Head of caudate nucleus (tissue), 42 donors: ENCODE measurements around the gene PFN3.

ENCODE experiments used
- DNase-seq, 42 donors: peaks; one replicate each; pipeline versions ENCODE4 v3.0.0 to v3.0.0-alpha.2; 2020 to 2021; ENCODE audit warnings: mixed read lengths in 7 of 42
- intact Hi-C: fragments of 100-400 bp; cut with DNase I; formaldehyde crosslinking; loops from one replicate; pipeline ENCODE4 v1.15.0; 2022

PFN3 gene

DNA sequence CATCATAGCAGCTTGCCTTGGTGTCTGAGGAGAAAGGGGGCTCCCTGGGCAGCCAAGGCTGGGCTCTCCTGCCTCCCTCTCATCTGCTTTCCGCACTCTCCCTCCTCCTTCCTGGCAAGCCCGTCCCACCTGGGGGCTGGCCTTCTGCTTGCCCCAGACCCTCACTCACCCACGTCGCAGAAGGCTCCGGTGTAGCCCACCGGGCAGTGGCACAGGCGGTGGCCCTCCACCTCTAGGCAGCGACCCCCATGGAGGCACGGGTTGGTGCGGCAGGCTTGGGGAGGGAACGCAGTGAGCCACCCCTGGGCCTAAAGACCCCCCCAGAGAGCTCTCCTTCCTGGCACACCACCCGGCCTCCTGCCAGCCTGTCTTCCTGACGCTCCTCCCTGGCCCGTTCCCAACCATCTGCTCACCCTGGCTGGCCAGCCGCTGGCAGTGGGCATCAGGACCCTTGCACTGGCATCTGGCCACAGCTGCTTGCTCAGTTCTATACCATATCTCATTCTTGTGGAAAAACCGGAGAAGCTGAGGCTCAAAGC lies 4.2 kb upstream of the PFN3 start:
- intact Hi-C loops: loop anchor here (5.0 kb wide), 1 partner anchor 48 kb away; no protein-coding TSS in a partner anchor

DNA sequence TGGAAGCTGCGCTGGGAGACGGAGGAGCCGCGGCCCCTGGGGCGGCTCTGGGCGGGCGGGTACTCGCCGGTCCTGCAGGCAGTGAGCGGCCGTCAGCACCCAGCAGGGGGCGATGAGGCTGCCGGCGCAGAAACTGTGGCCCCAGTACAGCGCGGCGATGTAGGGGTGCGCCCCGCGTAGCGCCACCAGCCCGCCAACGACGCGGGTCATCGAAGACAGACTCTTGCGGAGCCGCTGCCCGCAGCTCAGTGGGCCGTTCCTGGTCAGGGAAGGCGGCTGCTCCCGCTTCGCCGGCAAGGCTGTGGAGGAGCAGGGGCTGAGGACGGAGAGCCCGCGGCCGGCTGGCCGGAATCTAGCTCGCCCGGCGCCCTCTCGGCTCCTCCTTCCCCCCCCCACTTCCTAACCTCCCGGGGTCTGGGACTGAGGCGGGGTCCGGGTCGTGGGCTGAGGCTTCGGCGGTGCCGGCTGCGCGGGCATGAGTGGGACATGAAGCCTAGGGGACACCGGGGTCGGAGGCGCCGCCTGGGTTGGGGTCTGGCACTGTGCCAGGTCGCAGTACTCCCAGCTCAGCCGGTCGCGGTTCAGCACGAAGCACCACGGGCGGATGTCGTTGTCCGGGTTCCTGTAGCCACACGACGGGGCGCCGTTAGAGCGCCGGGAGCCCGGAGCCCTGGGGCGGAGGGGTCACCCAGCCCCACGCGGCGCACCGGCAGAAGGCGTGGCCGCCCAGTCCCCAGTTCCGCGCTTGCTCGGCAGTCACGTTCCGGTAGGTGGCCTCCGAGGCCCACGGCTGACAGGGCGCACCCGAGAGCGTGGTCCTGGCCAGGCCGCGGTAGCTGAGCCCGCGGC lies 3.6 kb upstream of the PFN3 start:
- intact Hi-C loops: no loop called here
- peak in 41 of 42 donors; percentile 70 to 91 (median 81) for DNase-seq

More for the DNA sequence above, 4.2 kb upstream of the PFN3 start:
- peak in 2 of 42 donors; percentile 41 to 47 for DNase-seq

DNA sequence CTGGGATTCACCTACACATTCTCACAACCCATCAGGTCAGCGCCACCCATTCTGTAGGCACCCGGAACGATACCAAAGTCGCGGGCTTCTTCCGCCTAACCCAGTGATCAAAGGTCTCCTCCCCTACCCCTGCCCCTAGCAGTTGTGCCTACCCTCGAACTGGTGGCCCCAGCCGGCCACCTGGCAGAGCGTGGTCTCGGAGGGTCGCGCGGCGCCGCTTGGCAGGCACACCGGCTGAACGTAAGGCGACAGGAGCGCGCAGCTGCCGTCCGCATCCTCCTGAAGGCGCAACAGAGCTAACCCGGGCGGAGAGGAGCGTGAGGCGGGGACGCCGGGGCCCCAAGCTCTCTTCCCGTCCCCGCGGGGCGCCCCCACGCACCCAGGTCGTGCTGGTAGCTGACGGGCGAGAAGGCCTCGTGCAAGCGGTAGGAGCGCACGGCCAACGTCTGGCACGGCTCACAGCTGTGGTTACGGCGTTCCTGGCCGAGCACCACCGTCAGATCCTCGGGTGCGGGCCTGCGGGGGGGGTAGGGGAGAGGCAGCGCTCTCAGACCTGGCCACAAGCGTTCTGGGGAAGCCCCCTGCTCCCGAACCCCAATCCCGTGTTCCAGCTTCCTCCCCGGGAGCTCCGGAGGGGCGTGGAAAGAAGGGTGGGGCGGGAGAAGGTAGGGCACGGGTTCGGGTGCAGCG lies 2.8 kb upstream of the PFN3 start:
- peak in 41 of 42 donors; percentile 25 to 82 (median 65) for DNase-seq
- intact Hi-C loops: no loop called here

DNA sequence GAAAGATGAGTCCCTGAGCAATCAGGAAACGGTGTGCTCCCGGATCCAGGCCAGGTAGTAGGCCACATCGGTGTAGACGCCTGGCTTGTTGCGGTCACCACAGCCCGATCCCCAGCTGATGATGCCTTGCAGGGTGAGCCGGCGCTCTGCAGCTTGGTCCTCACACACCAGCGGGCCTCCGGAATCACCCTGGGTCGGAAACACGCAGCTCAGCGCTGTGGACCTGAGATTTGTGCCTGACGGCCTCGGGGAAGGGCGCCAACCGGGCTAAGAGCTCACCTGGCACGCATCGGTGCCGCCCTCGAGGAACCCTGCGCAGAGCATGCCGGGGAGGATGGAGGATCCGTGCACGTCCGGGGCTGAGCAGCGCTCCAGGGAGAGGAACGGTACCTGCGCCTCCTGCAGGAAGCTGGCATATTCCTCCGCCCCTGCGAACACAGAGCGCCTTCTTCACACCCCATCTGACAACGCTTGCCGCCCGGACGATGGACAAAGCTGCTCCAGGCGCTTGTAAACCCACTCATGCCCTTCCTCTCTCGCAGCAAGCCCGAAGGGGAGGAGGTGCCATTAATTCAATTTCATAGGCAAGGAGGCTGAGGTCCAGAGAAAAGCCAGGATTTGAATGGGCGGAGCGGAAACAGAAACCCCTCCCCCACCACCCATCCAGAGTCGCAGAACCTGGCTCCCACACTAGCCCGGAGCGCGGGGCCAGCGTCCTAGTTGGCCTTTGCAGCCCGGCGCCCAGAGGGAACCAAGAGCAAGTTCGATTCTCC lies 2.0 kb upstream of the PFN3 start:
- intact Hi-C loops: no loop called here
- peak; percentile 52 to 93 (median 79) for DNase-seq

DNA sequence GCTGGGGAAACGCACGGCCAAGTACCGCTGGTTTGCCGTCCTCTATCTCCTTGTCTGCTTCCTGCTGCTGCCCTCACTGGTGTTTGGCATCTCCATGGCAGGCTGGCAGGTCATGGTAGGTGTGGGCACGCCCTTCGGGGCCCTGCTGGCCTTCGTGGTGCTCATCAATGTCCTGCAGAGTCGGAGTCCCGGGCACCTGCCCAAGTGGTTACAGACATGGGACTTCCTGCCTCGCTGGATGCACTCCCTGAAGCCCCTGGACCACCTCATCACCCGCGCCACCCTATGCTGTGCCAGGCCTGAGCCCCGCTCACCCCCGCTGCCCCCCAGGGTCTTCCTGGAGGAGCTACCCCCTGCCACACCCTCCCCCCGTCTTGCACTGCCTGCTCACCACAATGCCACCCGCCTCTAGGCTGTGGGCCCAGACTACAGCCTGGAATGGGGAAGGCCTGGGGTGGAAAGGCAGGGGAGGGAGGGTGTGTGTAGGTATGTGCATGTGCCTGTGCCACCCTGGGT lies 2.5 kb downstream of the PFN3 start:
- DNase-seq: no peak
- intact Hi-C loops: no loop called here

DNA sequence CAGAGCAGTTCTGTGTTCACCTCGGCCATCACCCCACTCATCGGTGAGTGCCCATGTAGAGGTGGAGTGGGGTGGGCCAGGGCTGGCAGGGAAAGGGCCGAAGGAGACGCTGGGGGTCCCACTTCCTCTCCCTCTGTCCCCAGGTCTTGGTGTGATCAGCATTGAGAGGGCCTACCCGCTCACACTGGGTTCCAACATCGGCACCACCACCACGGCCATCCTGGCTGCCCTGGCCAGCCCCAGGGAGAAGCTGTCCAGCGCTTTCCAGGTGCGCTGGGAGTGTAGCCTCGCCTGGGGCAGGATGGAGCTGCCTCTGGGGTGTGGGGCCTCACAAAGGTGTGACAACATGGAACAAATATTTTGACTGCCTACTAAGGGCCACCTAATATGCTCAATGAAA lies 3.7 kb downstream of the PFN3 start:
- DNase-seq: no peak
- intact Hi-C loops: no loop called here

DNA sequence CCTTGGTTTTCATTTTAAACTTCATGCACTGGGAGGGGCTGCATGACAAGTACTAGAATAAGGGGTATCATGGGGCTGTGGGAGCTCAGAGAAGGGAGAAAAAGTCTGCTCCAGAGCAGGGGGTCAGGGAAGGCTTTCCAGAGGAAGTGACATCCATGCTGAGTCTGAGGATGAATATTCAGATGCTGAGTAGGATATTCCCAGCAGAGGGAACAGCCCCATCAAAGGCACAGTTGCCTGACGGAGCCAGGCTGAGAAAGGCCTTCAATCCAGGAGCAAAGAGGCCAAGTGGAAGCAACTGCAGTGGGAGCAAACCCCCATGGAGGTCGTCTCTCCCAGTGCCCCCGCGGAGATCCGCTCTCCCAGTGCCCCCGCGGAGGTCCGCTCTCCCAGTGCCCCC lies 4.4 kb downstream of the PFN3 start:
- intact Hi-C loops: no loop called here
- DNase-seq: no peak

DNA sequence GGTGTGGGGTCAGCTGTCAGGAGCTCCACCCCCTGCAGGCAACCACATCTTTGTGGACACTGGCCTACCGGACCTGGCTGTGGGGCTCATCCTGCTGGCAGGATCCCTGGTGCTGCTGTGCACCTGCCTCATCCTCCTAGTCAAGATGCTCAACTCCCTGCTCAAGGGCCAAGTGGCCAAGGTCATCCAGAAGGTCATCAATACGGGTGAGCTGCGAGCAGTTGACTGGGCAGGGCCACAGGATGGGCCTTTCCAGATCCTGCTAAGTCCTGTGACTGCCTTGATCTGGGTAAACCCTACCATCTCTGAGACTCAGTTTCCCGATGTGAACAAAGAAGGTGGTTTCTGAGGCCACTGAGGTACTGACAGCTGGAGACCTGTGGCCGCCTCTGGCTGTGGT lies 6.5 kb downstream of the PFN3 start:
- intact Hi-C loops: loop anchor here (5.0 kb wide), 2 partner anchors 58 to 108 kb away; no protein-coding TSS in a partner anchor
- DNase-seq: no peak

DNA sequence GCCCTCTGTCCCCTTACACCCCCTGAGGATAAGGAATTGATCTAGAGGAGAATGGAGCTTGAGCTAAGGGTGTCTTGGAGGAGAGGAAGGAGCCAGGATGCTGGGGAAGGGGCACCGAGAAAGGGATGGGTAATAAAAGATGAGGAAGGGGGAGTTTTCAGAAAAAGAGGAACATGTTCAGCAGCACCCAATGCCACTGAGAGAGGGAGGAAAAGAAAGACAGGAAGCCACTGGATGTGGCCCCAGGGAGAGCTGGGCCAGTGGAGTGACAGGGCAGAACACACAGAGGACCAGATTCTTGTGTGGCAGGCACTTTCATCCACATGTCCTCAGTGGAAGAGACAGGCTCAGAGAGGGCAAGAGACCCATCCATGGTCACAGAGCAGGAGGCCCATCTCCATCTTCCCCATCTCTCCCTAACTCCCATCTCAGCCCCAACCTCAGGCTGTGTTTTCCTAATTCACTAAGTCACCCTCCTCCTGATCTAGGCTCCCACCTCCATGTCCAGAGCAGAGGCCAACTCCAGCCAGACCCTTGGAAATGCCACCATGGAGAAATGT lies 7.2 kb downstream of the PFN3 start:
- intact Hi-C loops: loop anchor here (5.0 kb wide), 2 partner anchors 59 to 109 kb away; no protein-coding TSS in a partner anchor
- no peak for DNase-seq

DNA sequence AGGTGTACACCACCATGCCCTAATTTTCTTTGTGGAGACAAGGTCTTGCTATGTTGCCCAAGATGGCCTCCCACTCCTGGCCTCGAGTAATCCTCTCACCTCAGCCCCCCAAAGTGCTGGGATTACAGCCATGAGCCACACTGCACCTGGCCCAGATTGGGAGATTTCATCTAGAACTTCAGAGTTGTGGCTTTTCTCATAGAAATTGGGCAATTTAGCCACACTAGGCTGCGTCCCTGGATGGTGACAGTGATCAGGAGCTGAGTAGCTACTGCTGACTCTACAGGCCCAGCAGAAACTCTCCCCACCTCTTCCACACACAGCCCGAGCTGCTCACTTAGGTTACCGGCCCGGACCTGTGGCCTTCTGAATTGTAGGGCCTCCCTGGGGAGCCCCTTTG lies 7.7 kb downstream of the PFN3 start:
- DNase-seq: no peak
- intact Hi-C loops: loop anchor here (5.0 kb wide), 2 partner anchors 60 to 110 kb away; no protein-coding TSS in a partner anchor

DNA sequence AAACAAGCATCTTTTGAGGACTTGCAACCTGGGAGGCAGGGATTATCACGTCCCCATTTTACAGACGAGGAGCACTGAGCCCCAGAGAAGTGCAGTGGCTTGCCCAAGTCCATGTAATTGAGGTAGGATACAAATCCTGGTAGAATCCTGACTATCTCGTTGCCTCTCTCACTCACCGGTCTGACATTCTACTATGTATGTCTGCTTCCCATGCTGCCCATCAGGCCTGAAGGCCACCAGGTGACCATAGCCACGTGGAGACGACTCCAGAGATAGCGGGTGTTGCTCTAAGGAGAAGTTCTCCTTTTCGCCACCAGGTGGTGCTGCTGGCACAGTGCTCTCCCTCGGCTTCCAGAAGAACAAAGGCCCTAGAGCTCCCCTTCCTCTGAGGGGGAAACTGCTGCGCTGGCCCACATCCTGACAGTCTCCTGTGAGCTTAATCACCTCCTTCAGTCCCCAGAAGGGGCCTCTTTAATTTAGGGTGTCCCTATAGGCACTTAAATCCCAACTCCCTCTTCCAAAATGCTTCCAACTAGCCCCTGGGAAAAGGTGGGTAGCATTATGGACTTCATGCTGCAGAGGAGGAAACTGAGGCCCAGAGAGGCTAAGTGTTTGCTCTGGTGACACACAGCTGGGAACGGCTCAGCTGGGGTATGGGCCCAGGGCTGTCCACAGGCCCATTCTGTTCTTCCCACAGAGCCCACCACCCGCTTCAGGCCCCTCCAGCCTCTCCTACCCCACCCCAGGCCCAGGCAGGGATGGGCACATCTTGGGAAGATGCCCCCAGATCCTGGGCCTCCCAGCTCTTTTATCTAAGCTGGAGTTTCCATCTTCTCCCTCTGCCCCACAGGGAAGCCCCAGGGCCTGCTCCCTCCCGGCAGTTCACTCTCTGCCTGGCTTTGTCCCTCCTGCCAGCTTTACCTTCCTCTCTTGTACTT lies 9.8 kb downstream of the PFN3 start:
- intact Hi-C loops: loop anchor here (5.0 kb wide), 2 partner anchors 62 to 112 kb away; no protein-coding TSS in a partner anchor
- peak in 41 of 42 donors; percentile 71 to 95 (median 84) for DNase-seq

DNA sequence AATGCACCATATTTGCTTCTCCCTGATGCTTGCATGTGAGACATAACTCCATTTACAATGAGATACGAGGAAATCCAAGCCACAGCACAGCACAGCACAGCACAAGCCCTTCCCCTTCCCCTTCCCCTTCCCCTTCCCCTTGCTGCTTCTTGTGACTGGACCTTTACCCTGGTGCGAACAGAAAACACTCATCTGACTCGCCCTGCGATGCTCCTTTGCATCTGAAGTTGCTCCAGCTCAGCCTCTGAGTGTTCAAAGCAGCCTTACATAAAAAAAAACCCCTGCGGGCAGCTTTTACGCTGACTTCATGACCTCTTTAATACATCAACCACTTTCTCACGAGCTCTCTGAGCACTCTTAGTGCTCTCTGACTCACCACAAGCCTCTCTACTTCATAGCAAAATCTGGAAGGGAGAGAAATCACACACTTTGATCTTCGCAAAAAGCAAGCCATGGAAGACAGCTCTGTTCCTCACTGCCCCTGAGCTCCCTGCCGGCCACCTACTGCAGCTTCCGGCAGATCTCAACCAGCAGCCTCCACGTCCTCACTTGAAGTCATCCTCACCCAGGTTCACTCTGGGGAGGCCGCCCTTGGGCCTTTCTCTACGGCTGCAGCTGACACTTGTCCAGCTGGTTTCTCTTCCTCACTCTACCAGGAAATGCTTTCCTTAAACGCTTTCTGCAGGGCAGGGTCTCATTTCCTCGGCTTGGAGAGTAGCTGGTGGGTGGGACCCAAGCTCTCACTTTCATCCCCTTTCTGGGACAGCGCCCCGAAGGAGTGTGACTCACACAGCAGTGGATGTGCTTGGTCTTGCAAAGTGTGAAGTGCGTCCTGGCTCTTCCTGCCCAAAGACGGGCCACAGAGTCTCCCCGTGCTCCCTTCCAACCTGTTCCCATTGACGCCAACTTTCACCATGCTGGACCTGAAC lies 11.0 kb downstream of the PFN3 start:
- no peak for DNase-seq

DNA sequence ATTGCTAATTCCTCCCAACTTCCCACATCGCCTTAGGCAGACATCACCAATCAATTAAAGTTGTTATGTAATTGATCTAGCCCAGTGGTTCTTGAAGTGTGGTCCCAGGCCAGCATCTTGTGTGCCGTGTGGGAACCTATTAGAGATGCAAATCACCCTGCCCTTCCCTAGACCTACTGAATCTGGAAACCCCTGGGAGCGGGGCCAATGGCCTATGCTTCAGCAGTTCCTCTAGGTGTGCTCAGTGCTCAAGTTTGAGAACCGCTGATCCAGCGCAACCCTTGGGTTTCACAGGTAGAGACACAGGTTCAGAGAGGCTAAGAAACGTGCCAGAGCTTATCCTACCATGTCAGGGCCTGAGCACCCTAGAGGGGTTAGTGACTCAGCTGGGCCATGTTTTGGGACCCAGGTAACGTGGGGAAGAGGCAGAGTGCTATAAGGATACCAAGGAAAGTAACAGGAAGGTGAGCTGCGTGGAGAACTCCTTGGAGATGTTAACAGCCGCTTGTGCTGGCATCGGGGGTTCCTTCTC lies 11.9 kb downstream of the PFN3 start:
- DNase-seq: no peak
- intact Hi-C loops: no loop called here

More for the DNA sequence above, 11.0 kb downstream of the PFN3 start:
- intact Hi-C loops: loop anchor here (5.0 kb wide), 2 partner anchors 63 to 113 kb away; no protein-coding TSS in a partner anchor

DNA sequence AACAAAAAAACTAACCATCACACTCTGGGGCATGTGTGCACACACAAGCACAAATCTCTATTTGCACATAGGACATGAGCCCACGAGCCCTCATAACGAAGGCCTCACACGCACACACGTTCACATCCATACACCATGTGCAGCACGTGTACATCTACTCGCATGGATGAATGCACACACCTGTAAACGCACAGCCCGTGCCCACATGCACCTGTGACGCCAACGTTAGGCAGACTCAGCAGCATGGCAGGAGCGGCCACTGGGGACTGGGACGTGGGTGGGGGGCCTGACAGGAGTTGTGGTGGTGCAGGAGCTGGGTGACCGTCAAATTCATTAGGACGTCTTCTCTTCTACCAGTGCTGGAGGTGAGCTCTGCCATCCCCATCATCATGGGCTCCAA lies 13.1 kb downstream of the PFN3 start:
- intact Hi-C loops: no loop called here
- no peak for DNase-seq

DNA sequence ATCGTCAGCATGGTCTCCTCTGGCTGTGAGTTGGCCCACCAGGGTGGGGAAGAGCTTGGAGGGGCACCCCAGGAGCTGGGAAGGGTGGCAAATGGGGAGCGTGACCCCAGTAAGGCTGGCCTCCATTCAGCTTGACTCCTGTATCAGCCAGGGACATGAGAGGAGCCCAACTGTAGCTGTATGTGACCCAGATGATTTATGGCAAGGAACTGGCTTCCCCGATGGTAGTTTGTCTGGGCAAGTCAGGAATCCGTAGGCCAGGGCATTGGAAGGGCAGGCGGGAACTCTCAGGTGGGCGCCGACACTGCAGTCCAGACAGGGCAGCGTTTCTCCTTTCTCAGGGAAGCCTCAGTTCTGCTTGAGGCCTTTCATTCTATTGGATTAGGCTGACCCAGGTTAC lies 13.9 kb downstream of the PFN3 start:
- no peak for DNase-seq
- intact Hi-C loops: no loop called here

DNA sequence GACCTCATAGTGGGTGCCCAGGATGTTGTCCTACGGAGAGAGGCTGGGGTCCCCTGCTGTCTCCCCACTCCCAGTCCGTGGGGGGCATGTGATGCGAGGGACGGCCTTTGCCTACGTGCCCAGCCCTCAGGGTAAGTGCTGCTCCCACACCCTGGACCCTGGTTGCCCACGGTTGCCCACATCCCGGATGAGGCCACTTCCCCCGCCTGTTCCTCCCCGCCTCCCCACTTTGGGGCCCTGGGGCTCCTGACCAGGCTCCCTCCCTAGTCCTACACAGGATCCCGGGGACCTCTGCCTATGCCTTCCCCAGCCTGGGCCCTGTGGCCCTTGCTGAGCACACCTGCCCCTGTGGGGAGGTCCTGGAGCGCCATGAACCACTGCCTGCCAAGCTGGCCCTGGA lies 14.7 kb downstream of the PFN3 start:
- intact Hi-C loops: no loop called here
- DNase-seq: no peak
